Fibroblast of skin of left quadriceps (primary cell): ENCODE data around the gene FIGNL2.
"Not testable (repeated sequence)": the region's sequence is repeated elsewhere in the genome, so short reads cannot be mapped to it uniquely, and the experiment has no call there.

Experiments used
- DNase-seq, 2 experiments: peaks; one replicate each; pipeline ENCODE4 v3.0.0-alpha.2; 2013; ENCODE audit warnings: low read depth in 2 of 2

The FIGNL2 gene, protein sequence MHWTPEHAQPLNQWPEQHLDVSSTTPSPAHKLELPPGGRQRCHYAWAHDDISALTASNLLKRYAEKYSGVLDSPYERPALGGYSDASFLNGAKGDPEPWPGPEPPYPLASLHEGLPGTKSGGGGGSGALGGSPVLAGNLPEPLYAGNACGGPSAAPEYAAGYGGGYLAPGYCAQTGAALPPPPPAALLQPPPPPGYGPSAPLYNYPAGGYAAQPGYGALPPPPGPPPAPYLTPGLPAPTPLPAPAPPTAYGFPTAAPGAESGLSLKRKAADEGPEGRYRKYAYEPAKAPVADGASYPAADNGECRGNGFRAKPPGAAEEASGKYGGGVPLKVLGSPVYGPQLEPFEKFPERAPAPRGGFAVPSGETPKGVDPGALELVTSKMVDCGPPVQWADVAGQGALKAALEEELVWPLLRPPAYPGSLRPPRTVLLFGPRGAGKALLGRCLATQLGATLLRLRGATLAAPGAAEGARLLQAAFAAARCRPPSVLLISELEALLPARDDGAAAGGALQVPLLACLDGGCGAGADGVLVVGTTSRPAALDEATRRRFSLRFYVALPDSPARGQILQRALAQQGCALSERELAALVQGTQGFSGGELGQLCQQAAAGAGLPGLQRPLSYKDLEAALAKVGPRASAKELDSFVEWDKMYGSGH

DNA sequence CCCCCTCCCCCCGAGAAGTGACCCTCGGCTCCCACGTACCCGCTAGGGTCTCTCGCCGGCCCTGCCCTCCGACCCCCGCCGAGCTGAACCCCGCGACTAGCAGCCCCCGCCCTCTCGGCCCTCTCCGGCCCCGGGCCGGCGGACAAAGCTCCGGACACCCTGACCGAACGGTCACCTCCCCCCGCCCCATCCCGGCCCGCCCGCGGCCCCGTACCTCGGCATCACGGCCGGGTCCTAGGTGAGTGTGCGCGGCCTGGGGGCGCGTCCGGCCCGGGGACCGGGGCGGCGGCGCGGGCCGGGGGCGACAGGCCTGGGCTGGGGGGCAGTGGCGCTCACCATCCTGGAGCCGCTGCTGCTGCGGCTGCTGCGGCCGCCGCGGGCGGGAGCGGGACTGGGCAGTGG is at the start of gene FIGNL2:
TSS of gene FIGNL2 (minus strand) at position 393 of the 402 bp plus-strand sequence. CDS start 26,305 bp downstream, outside the sequence.
- no peak for DNase-seq

DNA sequence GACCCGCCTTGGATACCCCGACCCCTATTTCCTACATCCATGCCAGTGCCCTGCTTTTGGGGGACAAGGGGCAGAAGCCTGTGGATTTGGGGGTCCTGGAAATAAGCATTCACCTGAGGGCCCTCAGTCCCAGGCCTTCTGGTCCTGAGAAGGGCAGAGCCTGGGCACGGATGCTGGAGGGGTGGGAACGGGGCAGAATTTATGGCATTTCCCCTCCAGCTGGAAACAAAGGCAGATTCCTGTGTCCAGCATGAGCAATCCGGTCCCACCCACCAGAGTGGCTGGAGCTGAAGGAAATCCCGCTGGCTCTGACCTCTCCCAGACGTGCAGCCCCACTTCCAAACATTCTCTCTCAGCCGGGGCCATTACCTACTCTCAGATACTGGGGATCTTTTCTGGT is 48.7 kb upstream of the FIGNL2 start:
- DNase-seq: no peak

GRCh38 chr12:51896236-51896635 is 47.7 kb upstream of the FIGNL2 start:
- DNase-seq: no peak

- DNase-seq: no peak
These were observed 47.0 kb upstream of the FIGNL2 start for GRCh38 chr12:51895378-51896135.

- no peak for DNase-seq
These were observed 45.3 kb upstream of the FIGNL2 start for GRCh38 chr12:51893786-51894185.

- DNase-seq: no peak
These were observed 43.3 kb upstream of the FIGNL2 start for GRCh38 chr12:51891843-51892242.

DNA sequence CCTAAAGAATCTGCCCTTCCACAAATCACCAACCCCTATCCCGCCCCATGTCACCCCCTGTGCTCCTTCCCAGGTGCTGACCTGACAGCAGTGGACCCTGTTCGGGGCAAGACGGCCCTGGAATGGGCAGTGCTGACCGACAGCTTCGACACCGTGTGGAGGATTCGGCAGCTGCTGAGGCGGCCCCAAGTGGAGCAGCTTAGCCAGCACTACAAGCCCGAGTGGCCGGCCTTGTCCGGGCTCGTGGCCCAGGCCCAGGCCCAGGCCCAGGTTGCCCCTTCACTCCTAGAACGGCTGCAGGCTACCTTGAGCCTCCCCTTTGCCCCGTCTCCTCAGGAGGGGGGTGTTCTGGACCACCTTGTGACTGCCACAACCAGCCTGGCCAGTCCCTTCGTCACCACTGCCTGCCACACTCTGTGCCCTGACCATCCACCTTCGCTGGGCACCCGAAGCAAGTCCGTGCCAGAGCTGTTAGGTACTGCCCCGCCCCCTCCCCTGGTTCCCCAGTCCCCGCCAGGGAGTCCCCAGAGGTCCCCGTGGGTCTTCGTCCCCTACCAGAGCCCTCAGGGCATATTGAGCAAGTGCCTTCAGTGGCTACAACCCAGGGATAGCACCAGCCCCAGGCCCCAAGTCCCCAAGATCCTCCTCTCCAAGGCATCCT is 42.1 kb upstream of the FIGNL2 start:
- DNase-seq: no peak

DNA sequence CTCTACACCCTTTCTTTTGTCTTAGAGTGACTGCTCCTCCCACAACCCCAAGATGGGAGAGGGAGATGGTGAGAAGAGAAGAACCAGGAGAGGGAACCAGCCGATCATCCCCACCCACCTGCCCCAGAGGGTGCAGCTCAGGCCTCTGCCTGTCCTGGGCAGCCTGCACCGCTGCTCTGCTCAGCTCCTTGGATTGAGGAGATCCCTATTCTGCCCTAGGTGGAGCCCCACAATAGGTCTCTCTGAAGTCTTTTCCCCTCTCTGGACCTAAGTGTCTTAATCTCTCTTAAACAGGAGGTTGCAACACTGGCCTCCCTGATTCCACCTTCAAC is 41.6 kb upstream of the FIGNL2 start:
- DNase-seq: no peak

DNA sequence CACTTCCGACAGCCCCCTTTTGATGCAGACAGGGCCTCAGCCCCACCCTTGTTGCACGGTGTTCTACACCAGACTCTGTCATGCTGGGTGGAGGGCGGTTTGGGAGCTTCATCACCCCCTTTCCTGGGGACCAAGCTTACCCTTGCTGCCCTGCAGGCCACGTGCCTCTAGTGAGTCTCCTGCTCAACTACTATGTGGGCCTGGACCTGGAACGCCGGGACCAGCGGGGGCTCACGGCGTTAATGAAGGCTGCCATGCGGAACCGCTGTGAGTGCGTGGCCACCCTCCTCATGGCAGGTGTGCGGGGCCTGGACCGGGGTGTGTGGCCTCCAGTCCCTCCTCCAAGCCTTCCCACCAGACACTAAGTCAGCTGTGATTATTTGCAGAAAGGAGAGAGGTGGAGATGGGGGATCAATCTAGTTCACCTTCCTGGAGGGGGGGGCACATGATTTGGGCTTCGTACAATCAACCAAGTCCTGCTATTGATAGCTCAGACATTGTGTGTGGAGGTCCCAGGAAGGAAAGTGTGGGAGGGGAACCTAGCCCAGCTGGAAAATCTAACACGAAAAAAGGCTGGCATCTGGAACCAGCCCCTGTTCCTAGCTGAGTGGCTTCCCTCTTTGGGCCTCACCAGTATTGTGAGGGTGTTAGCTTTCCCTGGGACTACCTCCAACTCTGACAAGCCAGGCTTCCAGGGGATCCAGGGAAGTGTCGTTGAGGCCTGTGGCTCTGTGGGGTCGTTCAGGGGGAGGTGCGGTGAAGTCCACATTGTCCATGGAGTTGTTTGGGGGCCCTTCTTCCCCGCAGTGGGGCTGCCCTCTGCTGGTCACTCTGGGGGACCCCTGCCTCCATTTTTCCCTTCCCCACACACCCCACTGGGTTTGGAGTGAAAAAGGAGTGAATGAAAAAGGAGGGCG is 41.0 kb upstream of the FIGNL2 start:
- DNase-seq: no peak

DNA sequence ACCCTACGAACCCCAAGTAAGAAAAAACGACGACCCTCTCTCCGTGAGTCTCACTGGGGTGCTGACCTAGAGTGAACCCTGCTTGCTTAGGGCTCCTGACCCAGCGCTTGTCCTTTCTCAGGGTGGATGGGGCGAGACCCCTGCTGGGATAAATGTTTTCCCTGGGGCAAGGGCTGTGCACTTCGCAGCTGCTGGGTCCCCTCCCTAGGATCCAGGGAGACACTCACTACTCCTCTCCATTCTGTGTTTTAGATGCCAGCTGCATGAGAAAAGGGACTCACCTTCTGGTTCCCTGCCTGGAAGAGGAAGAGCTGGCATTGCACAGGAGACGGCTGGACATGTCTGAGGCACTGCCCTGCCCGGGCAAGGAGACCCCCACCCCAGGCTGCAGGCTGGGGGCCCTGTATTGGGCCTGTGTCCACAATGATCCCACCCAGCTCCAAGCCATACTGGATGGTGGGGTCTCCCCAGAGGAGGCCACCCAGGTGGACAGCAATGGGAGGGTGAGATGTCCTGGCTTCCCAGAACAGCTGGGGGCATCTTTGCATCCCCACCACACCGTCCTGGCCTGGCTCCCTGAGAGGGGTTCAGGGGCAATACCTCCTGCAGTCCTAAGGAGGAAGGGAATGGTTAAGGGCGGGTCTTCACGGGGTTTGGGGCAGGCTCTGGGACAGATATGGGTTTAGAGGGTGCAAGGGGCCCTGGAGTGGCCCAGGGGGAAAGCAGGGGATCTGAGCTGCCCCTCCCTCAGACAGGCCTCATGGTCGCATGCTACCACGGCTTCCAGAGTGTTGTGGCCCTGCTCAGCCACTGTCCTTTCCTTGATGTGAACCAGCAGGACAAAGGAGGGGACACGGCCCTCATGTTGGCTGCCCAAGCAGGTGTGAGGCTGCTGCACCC is 40.0 kb upstream of the FIGNL2 start:
- no peak for DNase-seq

DNA sequence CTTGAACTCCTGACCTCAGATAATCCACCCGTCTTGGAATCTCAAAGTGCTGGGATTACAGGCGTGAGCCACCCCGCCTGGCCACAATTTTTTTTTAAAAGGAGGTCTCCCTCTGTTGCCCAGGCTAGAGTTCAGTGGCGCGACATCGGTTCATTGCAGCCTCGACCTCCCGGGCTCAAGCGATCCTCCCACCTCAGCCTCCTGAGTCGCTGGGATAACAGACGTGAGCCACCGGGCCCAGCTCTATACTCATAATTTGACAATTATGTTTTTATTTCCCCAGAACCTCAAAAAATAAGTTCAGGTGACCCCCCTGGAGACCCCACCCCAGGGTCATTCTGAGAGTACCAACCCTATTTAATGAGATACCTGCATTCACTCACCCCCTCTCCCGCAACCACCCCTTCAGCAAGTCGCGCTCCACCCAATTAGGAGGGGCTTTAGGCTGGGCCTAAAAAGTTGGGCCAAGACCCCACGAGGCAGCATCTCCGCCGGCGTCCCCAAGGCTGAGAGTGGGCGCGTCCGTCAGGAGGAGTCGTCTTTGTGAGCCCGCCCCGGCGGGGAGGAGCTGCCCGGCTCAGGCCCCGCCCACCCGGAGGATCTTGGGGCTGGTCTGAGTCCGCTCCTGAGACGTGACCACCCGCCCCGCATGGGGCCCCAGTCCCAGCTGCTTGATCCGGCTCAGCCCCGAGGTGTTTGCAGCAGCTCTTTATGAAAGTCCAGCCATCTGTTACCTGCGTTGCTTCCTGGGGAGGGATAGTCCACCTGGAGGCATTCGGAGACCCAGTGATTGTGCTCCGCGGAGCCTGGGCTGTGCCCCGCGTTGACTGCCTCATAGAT is 39.2 kb upstream of the FIGNL2 start, which contains the start of gene ANKRD33:
TSS of gene ANKRD33 (plus strand) at position 628 of the 840 bp plus-strand sequence. CDS start at position 712, 84 bp downstream.
- no peak for DNase-seq

DNA sequence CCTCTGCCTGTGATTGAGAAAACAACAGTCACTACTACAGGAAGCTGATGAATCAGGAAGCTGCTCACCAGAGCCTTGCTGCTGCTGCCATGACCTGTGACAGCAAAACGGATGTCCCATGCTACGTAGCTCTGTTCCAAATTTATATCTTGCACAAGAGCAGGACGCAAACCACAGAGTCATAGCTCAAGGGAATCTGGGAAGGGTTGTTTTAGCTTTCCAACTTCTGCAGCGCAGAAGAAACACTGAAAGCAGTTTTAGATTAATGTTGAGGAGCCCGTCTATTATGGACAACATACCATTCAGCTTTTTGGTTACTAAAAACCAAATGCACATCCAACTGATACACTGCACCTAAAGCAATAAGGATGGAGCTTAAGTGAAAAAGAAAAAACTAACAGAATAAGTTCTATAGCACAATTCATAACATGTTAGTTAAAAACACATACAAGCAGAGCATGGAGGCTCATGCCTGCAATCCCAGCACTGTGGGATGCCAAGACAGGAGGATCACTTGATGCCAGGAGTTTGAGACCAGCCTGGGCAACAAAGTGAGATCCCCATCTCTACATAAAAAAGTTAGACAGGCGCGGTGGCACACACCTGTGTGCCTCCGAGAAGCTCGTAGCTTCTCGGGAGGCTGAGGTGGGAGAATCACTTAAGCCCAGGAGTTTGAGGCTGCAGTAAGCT is 37.6 kb upstream of the FIGNL2 start:
- DNase-seq: peak; percentile 83 to 88

DNA sequence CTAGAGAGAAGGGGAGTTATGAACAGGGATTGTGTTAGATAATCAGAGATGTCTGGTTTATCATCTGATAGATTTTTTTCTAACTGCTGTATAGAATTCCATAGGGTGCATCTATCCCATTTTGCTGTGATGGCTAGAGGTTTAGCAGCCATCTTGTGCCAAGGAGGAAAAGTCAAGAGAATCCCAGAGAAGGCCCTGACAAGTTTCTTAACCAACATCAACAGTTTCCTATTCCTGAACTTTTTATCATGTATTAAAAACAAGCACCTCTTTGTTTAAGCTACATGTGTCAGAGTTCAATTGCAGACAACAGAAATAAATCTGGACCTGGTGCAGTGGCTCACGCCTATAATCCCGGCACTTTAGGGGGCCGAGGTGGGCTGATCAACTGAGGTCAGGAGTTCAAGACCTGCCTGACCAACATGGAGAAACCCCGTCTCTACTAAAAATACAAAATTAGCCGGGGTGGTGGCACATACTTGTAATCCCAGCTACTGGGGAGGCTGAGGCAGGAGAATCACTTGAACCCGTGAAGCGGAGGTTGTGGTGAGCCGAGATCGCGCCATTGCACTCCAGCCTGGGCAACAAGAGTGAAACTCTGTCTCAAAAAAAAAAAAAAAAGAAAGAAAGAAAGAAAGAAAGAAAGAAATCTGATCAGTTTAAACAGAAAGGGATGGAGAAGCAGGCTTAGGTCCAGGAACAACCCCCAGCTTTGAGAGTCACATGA is 36.9 kb upstream of the FIGNL2 start:
- not testable (repeated sequence) for DNase-seq

DNA sequence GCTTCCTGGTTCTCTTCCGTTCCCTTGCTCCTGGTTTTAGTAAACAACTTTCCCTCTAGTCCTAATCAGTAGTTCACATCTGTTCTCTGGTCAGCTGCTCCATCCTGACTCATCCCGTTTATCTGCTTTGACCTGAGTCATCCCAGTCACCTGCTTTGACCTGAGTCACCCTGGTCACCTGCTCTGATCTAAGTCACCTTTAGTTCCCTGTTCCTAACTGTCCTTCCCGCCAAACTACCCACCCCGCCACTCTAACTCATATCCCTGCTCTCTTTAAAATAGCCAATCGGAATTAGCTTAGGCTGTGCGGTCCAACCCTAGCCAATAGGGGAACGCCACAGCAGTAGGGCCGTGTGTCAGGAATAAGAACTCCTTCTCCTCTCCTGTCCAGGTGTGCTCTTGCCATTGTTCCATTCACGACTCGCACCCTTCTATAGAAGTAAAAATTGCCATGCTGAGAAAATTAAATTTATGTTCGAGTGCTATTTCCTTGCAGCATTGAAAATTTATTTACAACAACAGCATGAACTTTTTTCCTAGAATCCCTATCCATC is 36.2 kb upstream of the FIGNL2 start:
- DNase-seq: no peak

- no peak for DNase-seq
These were observed 35.6 kb upstream of the FIGNL2 start for GRCh38 chr12:51883998-51884675.

DNA sequence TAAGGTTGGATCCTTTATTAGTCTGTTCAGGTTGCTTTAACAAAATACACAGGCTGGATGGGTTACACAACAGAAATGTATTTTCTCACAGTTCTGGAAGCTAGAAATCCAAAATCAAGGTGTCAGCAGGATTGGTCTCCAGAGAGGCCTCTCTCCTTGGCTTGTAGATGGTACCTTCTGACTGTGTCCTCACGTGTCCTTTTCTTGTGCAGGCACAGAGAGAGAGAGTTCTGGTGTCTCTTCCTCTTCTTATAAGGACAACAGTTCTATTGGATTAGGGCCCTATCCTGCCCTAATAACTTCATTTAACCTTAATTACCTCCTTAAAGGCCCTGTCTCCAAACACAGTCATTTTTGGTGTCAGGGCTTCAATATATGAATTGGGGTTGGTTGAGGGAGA is 34.8 kb upstream of the FIGNL2 start:
- DNase-seq: no peak

- no peak for DNase-seq
These were observed 30.6 kb upstream of the FIGNL2 start for GRCh38 chr12:51879102-51879501.
